ENCODE data around the gene RBBP8.

The RBBP8 gene

DNA sequence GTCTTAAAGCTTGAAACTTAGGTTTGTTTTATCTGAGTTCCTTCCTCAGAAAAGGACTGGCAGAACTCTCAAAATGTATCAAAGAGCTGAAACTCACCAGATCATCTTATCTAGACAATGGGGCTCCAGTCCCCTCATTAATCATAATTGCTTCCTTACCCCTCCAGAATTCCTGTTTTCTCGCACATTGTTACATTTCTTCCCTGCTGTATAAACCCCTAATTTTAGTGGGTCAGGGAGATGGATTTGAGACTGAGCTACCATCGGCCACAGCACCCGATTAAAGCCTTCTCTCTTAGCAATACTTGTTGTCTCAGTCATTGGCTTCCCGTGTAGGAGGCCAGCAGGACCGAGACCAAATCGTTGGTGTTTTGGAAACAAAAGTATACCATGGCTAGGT lies 130.4 kb downstream of the RBBP8 start:
- DNase-seq (ENCODE audit: low spot score) = no peak

DNA sequence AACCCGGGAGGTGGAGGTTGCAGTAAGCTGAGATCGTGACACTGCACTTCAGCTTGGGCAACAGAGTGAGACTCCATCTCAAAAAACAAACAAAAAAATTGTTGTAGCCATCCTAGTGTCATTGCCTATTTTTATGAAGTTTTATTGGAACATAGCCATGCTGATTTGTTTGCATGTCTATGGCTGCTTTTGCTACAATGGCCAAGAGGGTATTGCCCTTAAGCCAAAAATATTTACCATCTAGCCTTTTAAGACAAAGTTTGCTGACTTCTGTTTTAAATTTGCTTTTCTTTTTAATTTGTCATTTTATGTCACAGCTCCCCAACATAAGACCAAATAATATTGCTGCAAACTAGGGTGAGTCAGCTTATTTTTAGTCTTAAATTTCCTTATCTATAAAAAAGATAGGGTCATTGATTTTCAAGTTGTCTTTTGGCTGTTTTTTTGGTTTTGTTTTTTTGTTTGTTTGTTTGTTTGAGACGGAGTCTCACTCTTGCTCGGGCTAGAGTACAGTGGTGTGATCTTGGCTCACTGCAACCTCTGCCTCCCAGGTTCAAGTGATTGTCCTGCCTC lies 132.2 kb downstream of the RBBP8 start:
- DNase-seq (ENCODE audit: low spot score) = no peak

DNA sequence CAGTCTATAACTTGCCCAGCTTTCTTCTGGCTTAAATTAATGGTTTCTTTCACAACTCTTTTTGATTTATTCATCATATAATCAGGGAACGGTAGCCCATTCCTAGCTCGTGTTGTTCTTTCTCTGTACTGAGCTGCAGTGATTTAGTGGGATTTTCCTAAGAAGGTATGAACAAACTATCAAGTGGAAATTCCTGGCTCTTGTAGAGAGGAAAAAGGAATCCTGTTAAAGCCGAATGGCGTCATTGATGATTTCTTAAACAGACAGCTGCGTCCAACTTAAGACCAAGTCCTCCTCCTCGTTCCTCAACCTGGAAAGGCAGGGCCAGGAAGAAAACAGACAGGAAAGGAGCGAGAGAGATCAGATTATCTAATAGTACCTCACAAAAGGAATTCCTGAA lies 132.9 kb downstream of the RBBP8 start:
- no peak for DNase-seq (ENCODE audit: low spot score)

DNA sequence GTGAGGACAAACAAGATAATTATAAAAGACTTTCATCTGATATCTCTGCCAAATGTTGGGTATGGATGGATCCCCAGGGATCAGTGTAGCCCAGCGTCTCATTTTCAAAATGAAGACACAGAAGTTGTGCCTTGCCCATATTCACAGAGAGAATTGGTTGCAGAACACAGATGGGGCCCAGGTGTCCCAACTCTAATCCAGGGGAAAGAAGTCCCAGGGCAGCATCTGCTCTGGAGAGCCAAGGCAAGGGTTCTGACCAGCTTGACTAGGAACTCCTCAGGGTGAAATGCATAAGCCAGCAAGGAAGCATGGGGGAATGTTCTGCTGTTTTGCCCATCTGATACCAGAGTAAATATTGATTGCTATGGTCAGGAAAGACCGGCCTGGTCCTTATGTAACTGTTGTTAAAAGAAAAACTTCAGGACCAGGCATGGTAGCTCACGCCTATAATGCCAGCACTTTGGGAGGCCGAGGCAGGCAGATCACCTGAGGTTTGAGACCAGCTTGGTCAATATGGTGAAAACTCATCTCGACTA lies 133.4 kb downstream of the RBBP8 start:
- DNase-seq (ENCODE audit: low spot score) = no peak

DNA sequence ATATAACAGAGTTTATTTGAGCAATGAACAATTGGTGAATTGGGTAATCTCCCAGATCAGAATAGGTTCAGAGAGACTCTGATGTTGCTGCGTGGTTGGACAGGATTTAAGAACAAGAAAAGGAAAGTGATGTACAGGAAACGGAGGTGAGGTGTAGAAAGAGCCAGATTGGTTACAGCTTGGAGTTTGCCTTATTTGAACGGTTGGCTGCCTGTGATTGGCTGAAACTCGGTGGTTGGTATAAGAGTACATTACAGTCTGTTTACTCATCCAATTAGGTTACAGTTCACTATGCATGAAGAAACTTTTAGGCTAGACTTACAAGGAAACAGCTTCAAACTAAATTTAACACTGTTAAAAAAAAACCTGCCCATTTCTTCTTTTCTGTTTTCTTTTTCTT lies 134.1 kb downstream of the RBBP8 start:
- no peak for DNase-seq (ENCODE audit: low spot score)

DNA sequence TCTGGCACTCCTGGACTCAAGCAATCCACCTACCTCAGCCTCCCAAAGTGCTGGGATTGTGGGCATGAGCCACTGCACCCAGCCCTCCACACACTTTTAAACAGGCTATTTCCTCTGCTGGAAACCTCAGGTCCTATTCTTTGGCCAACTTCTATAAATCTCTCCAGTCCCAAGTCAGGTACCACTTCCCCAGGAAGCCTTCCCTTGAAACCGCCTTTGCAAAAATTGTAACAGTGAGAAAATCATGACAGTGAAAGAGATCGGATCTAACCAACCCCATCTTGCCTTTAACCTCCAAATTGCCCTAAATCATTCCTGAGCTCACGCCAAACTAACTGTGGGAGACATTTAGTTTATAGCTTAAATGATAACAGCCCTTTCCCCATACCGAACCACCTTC lies 134.9 kb downstream of the RBBP8 start:
- DNase-seq (ENCODE audit: low spot score) = no peak

DNA sequence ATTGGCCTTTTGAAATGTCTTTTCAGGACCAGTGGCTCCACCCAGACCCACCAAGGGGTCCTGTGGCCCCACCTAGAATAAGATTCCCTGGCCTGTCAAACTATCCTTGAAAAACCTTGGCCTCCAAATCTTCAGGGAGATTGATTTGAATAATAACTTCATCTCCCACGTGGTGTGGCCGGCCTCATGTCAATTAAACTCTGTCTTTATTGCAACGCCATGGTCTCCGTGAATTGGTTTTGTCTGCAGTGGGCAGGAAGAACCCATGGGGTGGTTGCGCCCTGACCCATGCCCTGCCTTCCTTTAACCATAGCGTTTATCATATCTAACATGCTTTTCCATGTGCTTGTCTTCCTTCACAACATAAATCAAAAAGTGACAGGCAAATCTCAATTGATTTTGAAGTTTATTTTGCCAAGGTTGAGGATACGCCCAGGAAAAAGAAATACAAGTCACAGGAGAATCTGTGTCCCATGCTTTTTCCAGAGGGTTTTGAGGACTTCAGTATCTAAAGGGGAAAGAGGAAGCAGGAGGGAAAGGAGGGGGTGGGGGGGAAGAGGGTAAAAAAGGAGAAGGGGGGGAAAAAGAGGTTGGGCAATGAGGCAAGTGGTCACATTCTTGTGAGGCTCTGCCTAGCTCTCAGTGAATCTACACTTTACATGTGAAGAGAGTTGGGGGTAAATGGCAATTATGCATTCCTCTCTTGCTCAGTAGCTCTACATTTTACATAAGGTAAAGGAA lies 135.6 kb downstream of the RBBP8 start:
- peak; percentile 44 for DNase-seq (ENCODE audit: low spot score)

DNA sequence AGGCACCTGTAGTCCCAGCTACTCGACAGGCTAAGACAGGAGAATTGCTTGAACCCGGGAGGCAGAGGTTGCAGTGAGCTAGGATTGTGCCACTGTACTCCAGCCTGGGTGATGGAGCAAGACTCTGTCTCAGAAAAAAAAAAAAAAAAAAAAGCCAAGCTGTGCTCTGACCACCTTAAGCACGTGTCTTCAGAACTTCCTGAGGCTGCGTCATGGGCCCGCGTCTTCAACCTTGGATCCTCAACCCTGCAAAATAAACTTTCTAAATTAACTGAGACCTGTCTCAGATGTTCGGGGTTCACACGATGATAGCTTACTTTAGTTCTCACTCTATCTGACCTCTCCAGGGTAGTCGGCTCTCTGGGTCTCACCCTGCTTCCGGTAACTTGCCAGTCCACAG lies 136.4 kb downstream of the RBBP8 start:
- no peak for DNase-seq (ENCODE audit: low spot score)

DNA sequence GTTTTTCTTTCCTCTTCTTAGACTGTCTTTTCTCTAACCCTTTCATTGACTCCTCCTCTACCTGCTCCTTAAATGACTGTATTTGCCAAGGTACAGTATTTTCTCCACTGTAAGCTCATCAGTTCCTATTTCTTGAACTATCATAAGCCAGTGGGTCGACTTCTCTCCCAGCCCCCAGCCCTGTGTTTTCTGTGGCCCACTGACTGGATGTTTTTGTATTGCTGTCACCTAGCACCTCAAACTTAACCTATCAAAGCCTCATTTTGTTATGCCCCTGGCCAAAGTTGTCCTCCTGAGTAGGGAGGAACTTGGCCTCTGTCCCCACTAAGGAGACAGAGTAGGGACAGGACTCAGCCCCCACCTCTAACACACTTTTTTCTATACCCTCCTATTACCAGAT lies 136.8 kb downstream of the RBBP8 start:
- DNase-seq (ENCODE audit: low spot score) = no peak

DNA sequence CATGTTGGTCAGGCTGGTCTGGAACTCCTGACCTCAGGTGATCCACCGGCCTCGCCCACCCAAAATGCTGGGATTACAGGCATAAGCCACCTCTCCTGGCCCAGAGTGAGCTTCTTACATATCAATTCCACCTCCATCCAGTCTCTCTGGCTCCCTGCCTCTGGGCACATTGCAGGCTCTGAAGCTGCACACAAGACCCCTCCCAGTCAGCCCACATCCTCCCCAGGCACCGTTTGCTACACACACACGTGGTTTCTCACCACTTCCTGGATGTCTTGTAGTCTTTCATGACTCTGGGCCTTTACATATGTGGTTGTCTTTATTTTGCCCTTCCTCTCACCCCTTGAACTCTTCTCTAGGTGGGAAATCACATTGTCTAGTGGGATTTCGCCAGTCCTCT lies 138.2 kb downstream of the RBBP8 start:
- peak; percentile 71 for DNase-seq (ENCODE audit: low spot score)

DNA sequence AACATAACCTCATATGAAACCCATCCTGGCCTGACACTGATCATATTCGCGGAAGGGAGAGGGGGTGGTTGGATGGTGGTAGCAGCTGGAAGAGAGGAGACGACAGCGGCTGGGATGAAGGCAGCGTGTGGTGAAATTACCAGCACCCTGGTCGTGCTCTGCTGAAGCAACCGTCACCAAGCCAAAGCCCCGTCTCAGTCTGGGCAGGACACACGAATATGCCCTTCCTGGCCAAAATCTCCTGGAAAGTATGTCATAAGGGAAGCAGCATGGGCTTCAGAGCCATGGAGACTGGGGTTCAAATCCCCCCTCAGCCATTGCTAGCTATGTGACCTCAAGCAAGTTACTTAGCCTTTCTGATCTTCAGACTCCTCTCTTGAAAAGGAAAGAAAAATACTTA lies 139.0 kb downstream of the RBBP8 start:
- DNase-seq (ENCODE audit: low spot score) = no peak

DNA sequence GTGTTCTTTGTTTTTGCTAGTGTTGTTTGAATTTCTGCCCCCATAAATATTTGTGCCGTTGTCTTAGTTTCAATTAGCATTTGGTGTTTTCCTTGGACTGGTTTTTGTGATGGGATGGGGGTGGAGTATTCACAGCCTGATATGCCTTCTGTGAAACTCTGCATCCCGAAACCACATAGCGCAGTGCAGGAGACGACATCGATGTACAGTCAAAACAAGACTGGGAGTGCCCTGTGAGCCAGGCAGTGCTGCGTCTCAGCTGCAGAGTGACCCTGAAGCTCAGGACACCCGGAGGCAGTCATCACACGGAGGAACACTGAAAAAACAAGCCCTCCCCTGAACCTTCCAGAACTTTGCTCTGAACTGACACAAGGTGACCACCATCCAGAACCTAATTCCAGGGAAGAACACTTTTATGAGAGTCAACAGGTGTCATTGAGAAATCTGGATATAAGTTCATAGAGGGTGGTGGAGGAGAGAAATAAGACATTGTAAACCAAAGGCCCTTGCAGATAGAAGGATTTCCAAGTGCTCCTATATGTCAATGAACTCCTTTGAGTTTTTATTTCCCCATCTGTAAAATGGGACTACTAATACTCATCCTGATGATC lies 141.0 kb downstream of the RBBP8 start:
- DNase-seq (ENCODE audit: low spot score) = no peak

Measured in pons (tissue), 1 donor.